Ascending aorta (tissue), 2 donors: ENCODE measurements around the gene CSNK2A2. TPM values are rescaled to one million over a fixed set of nuclear protein-coding genes. Genes with fewer than 3 reads are reported as not detected.
A peak's percentile ranks its signal among the peaks of the same experiment; 100 is the strongest.

Experiments used
- DNase-seq, 2 donors: peaks; one replicate each; pipeline ENCODE4 v3.0.0-alpha.2; 2019; ENCODE audit warnings: low spot score in 2 of 2
- H3K27ac ChIP-seq, 2 donors: fragments of 200-600 bp; sonication (generic); one replicate each; pipeline ENCODE4 v1.5.1; 2016 to 2017; ENCODE audit warnings: mild to moderate bottlenecking in 1 of 2
- H3K27me3 ChIP-seq: fragments of 200-600 bp; sonication (generic); one replicate; pipeline ENCODE4 v1.5.1; 2017
- H3K36me3 ChIP-seq, 2 donors: fragments of 200-600 bp; sonication (generic); one replicate each; pipeline ENCODE4 v1.5.1; 2016
- H3K4me1 ChIP-seq, 2 donors: fragments of 200-600 bp; sonication (generic); one replicate each; pipeline ENCODE4 v1.5.1; 2016 to 2017; ENCODE audit warnings: mild to moderate bottlenecking in 1 of 2
- H3K4me3 ChIP-seq, 2 donors: fragments of 200-600 bp; sonication (generic); one replicate each; pipeline ENCODE4 v1.5.1; 2016 to 2017; ENCODE audit warnings: mild to moderate bottlenecking in 1 of 2
- H3K9me3 ChIP-seq, 2 donors: fragments of 200-600 bp; sonication (generic); one replicate each; pipeline ENCODE4 v1.5.1; 2016
- intact Hi-C: fragments of 100-400 bp; cut with DNase I; formaldehyde crosslinking; loops from one replicate; pipeline ENCODE4 v1.15.1; 2023
- total RNA-seq: library from RNA; depleted of rRNA; stranded (reverse); fragments of >200 nt; gene quantifications from one replicate; pipeline ENCODE4 v1.1.0, GENCODE V29; 2016
- TF ChIP-seq, protein P1 (sequence below), 3 experiments: fragments of 200-600 bp in 2 of 3; fragments of 450-650 bp in 1 of 3; sonication (generic) in 2 of 3; IDR thresholded peaks; one replicate each; pipeline ENCODE4 v1.5.1; 2016 to 2019; ENCODE audit warnings: antibody characterized with exemption in 3 of 3, mild to moderate bottlenecking in 1 of 3, moderate library complexity in 1 of 3

Gene CSNK2A2
- 14.5 TPM for total RNA-seq

DNA sequence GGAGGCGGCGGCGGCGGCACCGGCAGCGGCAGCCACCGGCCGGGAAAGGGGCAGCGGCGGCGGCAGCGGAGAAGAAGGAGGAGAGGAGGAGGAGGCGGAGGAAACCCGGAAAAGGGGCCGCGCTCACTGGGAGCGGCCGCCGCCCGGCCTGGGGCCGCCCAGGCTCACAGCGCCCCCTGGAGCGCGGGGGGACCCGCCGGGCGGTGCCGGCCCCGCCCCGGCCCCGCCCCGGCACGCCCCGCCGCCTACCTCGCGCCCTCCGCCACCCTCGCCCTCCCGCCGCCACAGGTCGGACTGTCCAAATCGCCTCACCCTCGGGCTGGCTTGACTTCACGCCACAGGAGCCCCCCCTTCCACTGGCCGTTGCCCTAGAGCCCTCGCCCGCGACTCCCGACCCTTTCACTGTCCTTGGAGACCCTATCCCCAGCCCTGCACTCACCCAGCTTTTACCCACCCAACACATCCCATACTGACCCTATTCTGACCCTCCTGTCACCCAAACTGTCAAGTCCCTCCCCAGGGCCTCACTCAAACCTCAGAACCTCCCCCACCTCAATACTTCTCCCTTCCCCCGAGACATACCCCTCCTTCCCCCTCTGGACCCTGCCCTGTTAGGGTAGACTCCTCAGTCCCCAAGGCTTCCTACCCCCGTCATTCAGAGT lies at the start of gene CSNK2A2:
CSNK2A2 (minus strand) TSS at position 85 of the 662 bp plus-strand sequence. CDS start 370 bp downstream, outside the sequence.
- H3K27me3 ChIP-seq = no peaks in the 10 kb centered on the region
- intact Hi-C loops = loop anchor here (2.0 to 5.0 kb wide), 2 partner anchors 71 to 173 kb away; partner anchors contain the start of genes CFAP20 and MMP15
- H3K27ac ChIP-seq = peak within 1 kb of the TSS in 1 of 2 donors; percentile 15

GRCh38 chr16:58243528-58244004 lies 45.7 kb upstream of the CSNK2A2 start:
- DNase-seq = no peak
- TF ChIP-seq, protein P1, sequence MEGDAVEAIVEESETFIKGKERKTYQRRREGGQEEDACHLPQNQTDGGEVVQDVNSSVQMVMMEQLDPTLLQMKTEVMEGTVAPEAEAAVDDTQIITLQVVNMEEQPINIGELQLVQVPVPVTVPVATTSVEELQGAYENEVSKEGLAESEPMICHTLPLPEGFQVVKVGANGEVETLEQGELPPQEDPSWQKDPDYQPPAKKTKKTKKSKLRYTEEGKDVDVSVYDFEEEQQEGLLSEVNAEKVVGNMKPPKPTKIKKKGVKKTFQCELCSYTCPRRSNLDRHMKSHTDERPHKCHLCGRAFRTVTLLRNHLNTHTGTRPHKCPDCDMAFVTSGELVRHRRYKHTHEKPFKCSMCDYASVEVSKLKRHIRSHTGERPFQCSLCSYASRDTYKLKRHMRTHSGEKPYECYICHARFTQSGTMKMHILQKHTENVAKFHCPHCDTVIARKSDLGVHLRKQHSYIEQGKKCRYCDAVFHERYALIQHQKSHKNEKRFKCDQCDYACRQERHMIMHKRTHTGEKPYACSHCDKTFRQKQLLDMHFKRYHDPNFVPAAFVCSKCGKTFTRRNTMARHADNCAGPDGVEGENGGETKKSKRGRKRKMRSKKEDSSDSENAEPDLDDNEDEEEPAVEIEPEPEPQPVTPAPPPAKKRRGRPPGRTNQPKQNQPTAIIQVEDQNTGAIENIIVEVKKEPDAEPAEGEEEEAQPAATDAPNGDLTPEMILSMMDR (IDR thresholded peaks at IDR 0.05) = no peak
- no peak overlapping the region for H3K4me3 ChIP-seq
- no peaks in the 10 kb centered on the region for H3K4me1 ChIP-seq
- no peaks in the 10 kb centered on the region for H3K36me3 ChIP-seq
- no peaks in the 10 kb centered on the region for H3K9me3 ChIP-seq
- intact Hi-C loops = no loop called here
- no peak overlapping the region for H3K27ac ChIP-seq
- H3K27me3 ChIP-seq = no peaks in the 10 kb centered on the region

More for the DNA sequence above, at the start of gene CSNK2A2:
- TF ChIP-seq, protein P1 (IDR thresholded peaks at IDR 0.05) = peak in 2 of 3 experiments; percentile 5 to 36
- peaks cover 9 to 24% of the 10 kb centered on the region in 2 donors for H3K36me3 ChIP-seq
- no peaks in the 10 kb centered on the region for H3K9me3 ChIP-seq
- peaks cover 6% of the 10 kb centered on the region in 2 donors for H3K4me1 ChIP-seq
- peak in 1 of 2 donors; percentile 73 for DNase-seq
- H3K4me3 ChIP-seq = peak within 1 kb of the TSS; percentile 61 to 93

DNA sequence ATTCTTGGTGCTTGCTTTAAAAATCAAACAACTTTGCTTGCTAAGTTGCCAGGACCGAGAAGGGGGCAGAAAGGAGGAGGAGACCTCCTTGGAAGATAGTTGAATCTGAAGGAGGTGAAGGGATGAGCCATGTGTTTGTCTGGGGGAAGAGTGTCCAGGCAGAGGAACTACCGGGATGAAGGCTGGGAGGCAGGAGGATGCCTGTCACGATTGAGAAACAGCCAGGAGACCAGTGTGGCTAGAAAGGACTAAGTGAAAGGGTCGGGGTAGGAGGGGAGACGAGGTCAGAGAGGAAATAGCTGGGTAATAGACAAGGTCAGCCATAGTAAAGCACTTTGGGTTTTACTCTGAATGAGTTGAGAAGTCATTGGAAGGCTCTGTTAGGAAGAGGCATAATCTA lies 38.9 kb upstream of the CSNK2A2 start:
- no peaks in the 10 kb centered on the region for H3K36me3 ChIP-seq
- no peak overlapping the region for H3K27ac ChIP-seq
- no peaks in the 10 kb centered on the region for H3K9me3 ChIP-seq
- H3K27me3 ChIP-seq = no peaks in the 10 kb centered on the region
- H3K4me3 ChIP-seq = peak overlapping the region in 1 of 2 donors; percentile 55
- DNase-seq = no peak
- TF ChIP-seq, protein P1 (IDR thresholded peaks at IDR 0.05) = no peak
- intact Hi-C loops = no loop called here
- H3K4me1 ChIP-seq = no peaks in the 10 kb centered on the region

DNA sequence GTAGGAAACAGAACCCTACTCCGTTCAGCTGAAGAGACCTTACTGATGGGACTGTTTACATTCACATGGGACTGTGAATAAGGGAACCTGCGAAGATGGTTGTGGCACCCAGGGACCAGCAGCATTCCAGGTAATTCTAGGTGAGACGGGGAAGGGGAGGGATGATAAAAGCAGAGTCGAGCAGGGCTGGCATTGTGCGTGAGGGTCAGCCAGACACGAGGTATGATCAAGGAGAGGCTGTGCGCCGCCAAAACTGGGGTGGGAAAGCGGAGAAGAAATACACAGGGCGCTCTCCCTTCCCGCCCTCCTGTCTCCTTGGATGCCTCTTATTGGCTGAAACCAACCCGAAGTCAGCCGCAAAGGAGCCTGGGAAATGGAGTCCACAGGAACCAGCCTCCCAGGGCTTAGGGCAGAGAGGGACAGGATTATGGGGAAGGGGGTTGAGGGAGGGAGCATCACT lies 38.4 kb upstream of the CSNK2A2 start:
- TF ChIP-seq, protein P1 (IDR thresholded peaks at IDR 0.05) = no peak
- no peaks in the 10 kb centered on the region for H3K4me1 ChIP-seq
- no peaks in the 10 kb centered on the region for H3K36me3 ChIP-seq
- intact Hi-C loops = no loop called here
- H3K27me3 ChIP-seq = no peaks in the 10 kb centered on the region
- H3K27ac ChIP-seq = no peak overlapping the region
- no peaks in the 10 kb centered on the region for H3K9me3 ChIP-seq
- peak in 1 of 2 donors; percentile 75 for DNase-seq
- H3K4me3 ChIP-seq = peak overlapping the region; percentile 46 to 55

DNA sequence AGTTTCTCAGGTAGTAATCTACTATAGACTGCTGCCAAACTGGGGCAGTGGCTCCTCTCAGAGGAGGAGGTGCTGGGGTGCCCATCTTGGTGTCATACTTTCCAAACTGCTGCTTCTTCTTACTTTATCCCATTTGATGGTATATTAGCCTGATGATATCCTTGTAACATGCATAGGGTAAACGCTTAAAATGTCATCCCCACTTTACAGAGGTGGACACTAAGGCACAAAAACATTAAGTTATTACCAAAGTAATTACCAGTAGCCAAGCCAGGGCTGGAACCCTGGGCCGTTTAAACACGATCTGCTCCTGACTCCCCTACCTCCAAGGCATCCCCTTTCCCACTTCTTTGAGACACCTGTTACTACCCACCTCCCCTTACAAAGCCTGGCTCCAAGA lies 37.8 kb upstream of the CSNK2A2 start:
- Histone ChIP-seq H3K27me3 (no peaks in the 10 kb centered on the region), H3K27ac (no peak overlapping the region), H3K4me3 (no peak overlapping the region), H3K36me3 (no peaks in the 10 kb centered on the region), H3K9me3 (no peaks in the 10 kb centered on the region), H3K4me1 (no peaks in the 10 kb centered on the region)
- TF ChIP-seq, protein P1 (IDR thresholded peaks at IDR 0.05) = no peak
- intact Hi-C loops = no loop called here
- DNase-seq = no peak
